ENCODE results near the gene GPR61.

GPR61 gene

DNA sequence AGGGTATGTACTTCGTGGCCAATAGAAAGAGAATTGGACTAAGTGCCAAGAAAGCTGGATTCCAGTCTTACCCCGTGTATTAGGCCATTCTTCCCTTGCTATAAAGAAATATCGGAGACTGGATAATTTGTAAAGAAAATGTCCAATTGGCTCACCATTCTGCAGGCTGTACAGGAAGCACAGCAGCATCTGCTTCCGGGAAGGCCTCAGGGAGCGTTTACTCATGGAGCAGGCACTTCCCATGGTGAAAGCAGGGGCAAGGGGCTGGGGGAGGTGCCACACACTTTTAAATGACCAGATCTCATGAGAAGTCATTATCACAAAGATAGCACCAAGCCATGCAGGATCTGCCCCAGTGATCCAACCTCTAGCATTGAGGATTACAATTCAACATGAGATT, 22.3 kb upstream of the GPR61 start:
- H3K27ac ChIP-seq (replicated peaks): no peak overlapping the region
- DNase-seq (ENCODE audit: low read depth in 1 of 2, low spot score in 1 of 2): no peak
- H3K27me3 ChIP-seq (ENCODE audit: insufficient read depth, poor library complexity, severe bottlenecking): no peaks in the 10 kb centered on the region
- no peak for TF ChIP-seq POLR2AphosphoS5 (IDR thresholded peaks at IDR 0.05; ENCODE audit: low read depth)
- TF ChIP-seq, protein P1, sequence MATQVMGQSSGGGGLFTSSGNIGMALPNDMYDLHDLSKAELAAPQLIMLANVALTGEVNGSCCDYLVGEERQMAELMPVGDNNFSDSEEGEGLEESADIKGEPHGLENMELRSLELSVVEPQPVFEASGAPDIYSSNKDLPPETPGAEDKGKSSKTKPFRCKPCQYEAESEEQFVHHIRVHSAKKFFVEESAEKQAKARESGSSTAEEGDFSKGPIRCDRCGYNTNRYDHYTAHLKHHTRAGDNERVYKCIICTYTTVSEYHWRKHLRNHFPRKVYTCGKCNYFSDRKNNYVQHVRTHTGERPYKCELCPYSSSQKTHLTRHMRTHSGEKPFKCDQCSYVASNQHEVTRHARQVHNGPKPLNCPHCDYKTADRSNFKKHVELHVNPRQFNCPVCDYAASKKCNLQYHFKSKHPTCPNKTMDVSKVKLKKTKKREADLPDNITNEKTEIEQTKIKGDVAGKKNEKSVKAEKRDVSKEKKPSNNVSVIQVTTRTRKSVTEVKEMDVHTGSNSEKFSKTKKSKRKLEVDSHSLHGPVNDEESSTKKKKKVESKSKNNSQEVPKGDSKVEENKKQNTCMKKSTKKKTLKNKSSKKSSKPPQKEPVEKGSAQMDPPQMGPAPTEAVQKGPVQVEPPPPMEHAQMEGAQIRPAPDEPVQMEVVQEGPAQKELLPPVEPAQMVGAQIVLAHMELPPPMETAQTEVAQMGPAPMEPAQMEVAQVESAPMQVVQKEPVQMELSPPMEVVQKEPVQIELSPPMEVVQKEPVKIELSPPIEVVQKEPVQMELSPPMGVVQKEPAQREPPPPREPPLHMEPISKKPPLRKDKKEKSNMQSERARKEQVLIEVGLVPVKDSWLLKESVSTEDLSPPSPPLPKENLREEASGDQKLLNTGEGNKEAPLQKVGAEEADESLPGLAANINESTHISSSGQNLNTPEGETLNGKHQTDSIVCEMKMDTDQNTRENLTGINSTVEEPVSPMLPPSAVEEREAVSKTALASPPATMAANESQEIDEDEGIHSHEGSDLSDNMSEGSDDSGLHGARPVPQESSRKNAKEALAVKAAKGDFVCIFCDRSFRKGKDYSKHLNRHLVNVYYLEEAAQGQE (IDR thresholded peaks at IDR 0.05; ENCODE audit: insufficient replicate concordance, low read depth): no peak
- TF ChIP-seq, protein P2, sequence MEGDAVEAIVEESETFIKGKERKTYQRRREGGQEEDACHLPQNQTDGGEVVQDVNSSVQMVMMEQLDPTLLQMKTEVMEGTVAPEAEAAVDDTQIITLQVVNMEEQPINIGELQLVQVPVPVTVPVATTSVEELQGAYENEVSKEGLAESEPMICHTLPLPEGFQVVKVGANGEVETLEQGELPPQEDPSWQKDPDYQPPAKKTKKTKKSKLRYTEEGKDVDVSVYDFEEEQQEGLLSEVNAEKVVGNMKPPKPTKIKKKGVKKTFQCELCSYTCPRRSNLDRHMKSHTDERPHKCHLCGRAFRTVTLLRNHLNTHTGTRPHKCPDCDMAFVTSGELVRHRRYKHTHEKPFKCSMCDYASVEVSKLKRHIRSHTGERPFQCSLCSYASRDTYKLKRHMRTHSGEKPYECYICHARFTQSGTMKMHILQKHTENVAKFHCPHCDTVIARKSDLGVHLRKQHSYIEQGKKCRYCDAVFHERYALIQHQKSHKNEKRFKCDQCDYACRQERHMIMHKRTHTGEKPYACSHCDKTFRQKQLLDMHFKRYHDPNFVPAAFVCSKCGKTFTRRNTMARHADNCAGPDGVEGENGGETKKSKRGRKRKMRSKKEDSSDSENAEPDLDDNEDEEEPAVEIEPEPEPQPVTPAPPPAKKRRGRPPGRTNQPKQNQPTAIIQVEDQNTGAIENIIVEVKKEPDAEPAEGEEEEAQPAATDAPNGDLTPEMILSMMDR (IDR thresholded peaks at IDR 0.05; ENCODE audit: insufficient read depth, low read length): no peak
- TF ChIP-seq GABPA (IDR thresholded peaks at IDR 0.05; ENCODE audit: low read depth): no peak
- TF ChIP-seq SPI1 (IDR thresholded peaks at IDR 0.05; ENCODE audit: borderline replicate concordance, low read depth): no peak
- H3K4me3 ChIP-seq (replicated peaks; ENCODE audit: insufficient read depth, low read length): no peak overlapping the region

DNA sequence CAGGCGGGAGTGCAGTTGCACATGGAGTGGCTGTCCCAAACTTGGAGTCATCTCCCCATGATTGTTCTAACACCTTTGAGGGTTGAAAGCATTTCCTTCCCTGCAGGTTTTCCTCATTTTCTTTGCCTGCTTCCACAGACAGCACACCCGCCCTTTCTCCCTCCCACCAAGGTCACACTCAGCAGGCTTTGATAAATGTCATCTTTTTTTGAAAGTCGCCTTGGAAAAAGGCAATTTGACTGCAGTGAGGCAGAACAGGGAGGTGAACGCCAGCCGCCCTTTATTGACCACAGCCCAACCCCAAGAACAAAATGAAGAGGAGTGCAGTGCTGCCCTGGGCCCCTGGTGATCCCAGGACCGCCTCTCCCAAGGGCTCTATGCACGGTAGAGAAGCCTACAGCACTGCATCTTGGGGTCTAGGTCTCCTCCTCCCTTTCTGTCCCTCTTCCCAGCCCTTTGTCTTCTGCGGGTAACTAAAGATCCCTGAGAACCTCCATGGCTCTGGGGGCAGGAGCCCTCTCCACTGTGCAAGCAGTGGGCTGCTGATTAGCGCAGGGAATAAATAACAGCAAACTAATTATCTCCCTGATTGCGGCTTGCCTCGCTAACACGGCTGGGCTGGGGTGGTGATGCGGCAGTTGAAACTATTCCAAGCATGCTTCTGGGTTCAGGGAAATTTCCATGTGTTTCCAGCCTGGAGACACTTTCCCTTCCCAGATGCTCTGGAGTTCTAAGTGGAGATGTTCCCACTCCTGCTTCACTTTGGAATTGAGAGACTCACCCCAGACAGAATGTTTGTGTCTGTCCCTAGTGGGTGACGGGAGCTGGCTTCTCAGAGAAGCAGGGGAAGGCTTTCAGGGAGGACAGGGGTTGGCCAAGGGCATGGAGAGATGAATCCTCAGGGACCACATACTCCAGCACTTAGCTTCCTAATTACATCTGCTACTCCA, 18.4 kb upstream of the GPR61 start:
- H3K27ac ChIP-seq (replicated peaks): no peak overlapping the region
- no peak for DNase-seq (ENCODE audit: low read depth in 1 of 2, low spot score in 1 of 2)

DNA sequence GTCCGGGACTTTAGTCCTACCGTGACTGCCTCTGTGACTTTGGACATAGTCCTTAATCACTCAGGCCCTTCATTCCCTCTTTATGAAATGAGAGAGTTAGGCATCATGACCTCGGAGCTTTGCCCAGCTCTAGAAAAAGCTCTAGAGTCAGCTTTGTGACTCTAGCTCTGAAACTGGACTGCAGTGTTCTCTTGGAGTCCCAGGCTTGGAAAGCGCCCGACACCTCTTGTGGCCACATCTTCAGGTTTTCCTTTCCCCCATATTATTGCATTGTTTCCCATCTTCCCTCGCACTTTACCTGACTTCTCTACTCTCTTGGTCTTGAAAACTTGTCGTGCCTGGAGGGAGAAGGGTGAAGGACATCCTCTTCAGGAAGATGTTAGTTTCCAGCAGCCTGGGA, 17.6 kb upstream of the GPR61 start:
- no peak overlapping the region for H3K4me3 ChIP-seq (replicated peaks; ENCODE audit: insufficient read depth, low read length)
- H3K27me3 ChIP-seq (ENCODE audit: insufficient read depth, poor library complexity, severe bottlenecking): no peaks in the 10 kb centered on the region
- TF ChIP-seq POLR2AphosphoS5 (IDR thresholded peaks at IDR 0.05; ENCODE audit: low read depth) (no peak), GABPA (IDR thresholded peaks at IDR 0.05; ENCODE audit: low read depth) (no peak), SPI1 (IDR thresholded peaks at IDR 0.05; ENCODE audit: borderline replicate concordance, low read depth) (no peak)
- TF ChIP-seq, protein P2 (IDR thresholded peaks at IDR 0.05; ENCODE audit: insufficient read depth, low read length): no peak
- TF ChIP-seq, protein P1 (IDR thresholded peaks at IDR 0.05; ENCODE audit: insufficient replicate concordance, low read depth): no peak
- no peak overlapping the region for H3K27ac ChIP-seq (replicated peaks)
- DNase-seq (ENCODE audit: low read depth in 1 of 2, low spot score in 1 of 2): no peak

More for the DNA sequence above, 18.4 kb upstream of the GPR61 start:
- H3K27me3 ChIP-seq (ENCODE audit: insufficient read depth, poor library complexity, severe bottlenecking): no peaks in the 10 kb centered on the region
- TF ChIP-seq POLR2AphosphoS5 (IDR thresholded peaks at IDR 0.05; ENCODE audit: low read depth) (no peak), GABPA (IDR thresholded peaks at IDR 0.05; ENCODE audit: low read depth) (no peak), SPI1 (IDR thresholded peaks at IDR 0.05; ENCODE audit: borderline replicate concordance, low read depth) (no peak)
- TF ChIP-seq, protein P1 (IDR thresholded peaks at IDR 0.05; ENCODE audit: insufficient replicate concordance, low read depth): no peak
- TF ChIP-seq, protein P2 (IDR thresholded peaks at IDR 0.05; ENCODE audit: insufficient read depth, low read length): no peak
- no peak overlapping the region for H3K4me3 ChIP-seq (replicated peaks; ENCODE audit: insufficient read depth, low read length)

Measured in HL-60 (cell line).